LNCAP (cell line): ENCODE measurements around the gene ZMYND11.

Experiments used
- TF ChIP-seq, protein P1 (sequence below): fragments of 450-650 bp; IDR thresholded peaks from 2 replicates; pipeline ENCODE4 v1.5.1; 2017; ENCODE audit warnings: mild to moderate bottlenecking

ZMYND11 gene

DNA sequence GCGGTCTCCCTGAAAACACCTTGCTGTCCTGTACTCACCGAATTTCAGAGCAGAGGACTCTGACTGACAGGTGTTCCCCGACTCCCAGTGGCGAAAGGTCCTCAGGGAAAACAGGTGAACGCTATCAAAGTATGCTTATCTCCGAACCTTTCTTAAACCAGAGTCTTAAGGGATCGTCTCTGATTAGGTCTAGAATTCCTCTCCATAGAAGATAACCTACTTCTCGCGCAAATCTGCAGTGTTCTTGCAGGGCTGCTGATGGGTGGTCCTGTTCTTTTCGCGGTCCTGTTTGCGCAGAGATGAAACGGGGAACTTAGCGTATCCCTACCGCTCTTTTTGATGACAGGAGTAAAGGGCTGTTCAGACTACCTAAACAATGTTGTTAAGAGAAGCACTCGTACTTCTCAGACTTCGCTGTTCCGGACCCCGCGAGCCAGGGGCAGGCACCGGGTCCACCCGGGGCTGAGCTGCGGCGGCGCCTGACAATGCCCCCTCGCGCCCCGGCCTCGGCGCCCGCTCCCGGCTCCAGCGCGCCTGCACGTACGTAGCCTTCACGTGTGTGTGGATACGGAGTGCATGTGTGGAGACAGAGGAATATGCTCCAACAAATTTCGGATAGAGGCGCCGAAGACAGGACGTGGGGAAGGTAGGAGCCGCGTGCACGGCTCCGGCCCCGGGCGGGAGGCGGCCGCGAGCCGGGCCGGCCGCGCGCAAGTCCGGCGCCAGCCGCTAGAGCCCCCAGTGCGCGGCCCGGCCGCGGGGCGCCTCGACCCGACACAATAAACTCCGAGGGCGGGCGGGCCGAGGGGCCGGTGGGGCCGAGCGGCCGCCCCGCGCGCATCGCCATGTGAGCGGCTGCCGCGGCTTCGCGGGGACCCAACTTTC lies 766 bp upstream of the ZMYND11 start:
- TF ChIP-seq, protein P1, sequence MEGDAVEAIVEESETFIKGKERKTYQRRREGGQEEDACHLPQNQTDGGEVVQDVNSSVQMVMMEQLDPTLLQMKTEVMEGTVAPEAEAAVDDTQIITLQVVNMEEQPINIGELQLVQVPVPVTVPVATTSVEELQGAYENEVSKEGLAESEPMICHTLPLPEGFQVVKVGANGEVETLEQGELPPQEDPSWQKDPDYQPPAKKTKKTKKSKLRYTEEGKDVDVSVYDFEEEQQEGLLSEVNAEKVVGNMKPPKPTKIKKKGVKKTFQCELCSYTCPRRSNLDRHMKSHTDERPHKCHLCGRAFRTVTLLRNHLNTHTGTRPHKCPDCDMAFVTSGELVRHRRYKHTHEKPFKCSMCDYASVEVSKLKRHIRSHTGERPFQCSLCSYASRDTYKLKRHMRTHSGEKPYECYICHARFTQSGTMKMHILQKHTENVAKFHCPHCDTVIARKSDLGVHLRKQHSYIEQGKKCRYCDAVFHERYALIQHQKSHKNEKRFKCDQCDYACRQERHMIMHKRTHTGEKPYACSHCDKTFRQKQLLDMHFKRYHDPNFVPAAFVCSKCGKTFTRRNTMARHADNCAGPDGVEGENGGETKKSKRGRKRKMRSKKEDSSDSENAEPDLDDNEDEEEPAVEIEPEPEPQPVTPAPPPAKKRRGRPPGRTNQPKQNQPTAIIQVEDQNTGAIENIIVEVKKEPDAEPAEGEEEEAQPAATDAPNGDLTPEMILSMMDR = no peak

DNA sequence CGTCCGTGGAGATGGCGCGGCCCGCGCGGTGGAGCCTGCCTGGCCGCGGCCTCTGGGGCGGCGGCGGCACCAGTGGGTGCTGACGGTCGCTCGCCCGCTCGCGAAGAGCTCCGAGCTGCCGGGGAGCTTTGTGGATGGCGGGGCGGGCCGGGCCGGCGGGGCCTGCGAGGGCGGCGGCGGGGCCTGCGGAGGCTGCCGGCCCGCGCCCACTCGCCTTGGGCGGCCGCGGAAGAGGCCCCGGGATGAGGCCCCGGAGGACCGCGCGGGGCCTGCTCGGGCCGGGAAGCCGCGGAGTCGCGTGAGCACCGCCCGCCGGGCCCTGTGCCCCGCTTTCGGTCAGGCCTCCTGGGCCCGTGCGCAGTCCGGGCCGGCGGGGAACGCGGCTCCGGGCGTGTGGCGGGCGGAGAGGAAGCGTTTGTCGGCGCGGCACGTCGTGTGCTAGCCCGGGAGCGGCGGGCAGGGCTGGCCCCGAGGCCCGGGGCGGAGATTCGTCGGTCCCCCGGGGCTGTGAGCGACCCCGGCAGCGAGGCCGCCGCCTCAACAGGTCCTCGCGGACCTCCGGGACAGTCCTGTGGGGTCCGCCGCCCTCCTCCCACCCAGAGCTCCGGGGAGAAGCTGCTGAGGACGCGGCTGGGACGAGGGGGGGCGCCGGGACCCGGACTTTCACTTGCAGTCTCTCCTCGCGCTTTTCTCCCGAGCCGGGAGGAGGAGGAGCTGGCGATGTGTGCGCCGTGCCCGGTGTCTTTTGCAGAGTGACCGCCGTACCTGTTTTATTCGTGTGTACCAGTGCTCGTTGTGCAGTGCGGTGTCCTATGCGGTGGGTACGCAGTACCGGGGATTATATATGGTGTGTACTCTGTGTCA lies 578 bp downstream of the ZMYND11 start:
- TF ChIP-seq, protein P1 = no peak

DNA sequence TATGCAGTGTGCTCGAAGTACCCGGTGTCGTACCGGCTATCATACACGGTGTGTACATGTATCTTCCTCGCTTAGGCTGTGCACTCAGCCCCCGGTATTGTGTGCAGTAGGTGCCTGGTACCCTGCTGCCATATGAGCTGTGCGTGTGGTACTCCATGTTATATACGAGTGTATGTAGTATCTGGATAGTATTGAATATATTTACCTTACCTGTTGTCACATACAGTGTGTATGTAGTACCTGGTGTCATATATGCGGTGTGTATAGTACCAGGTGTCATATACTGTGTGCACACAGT lies 1.2 kb downstream of the ZMYND11 start:
- TF ChIP-seq, protein P1 = no peak

DNA sequence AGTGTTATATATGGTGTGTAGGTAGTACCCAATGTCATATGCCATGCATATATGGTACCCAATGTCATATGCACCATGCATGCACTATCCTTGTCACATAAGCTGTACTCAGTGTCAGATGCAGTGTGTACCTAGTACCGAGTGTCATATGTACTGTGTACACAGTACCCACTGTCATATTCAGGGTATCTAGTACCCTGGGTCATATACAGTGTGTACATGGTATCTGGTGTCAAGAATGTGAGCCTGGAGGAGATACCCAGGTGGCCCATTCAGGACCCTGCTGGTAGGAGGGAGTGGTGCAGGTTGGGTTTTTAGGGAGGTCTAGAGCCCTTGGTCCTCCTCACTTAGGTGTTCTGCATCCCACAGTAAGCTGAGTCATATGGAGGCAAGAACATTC lies 1.8 kb downstream of the ZMYND11 start:
- TF ChIP-seq, protein P1 = no peak; the same call in 1 of the 2 replicates

DNA sequence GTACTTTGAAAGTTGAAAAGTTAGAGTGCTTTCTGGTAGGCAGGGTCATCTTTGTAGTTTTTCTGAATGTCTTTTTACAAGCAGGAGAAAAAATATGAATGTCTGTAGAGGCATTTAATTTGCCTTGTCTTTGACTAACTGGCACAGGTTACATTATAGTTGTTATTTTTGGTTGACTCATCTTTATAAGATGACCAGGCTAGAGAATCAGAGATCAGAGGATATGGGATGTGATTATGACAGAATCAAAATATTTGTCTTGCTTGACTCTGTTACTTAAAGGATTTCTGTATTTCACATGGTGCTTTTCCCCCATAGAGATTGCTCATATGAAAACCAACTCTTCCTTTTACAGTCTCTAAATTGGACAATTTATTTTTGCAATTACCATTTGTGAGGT lies 2.4 kb downstream of the ZMYND11 start:
- TF ChIP-seq, protein P1 = no peak

DNA sequence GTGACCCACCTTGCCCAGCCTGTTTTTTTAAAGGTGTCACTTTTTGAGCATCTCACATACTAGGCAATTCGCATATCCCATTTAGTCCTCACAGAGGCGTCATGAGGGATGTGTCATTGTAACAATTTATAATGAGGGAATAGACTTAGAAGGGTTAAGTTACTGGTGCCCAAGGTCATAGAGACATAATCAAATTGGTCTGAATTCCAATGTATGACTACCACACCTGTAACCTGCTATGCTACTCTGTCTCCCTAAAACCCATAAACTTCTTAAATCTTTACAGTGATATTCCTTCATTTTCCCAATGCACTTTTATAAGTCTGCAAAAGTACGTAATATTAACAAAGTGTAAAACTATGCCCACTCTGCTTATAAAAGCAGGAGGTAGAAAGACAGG lies 7.1 kb downstream of the ZMYND11 start:
- TF ChIP-seq, protein P1 = no peak

DNA sequence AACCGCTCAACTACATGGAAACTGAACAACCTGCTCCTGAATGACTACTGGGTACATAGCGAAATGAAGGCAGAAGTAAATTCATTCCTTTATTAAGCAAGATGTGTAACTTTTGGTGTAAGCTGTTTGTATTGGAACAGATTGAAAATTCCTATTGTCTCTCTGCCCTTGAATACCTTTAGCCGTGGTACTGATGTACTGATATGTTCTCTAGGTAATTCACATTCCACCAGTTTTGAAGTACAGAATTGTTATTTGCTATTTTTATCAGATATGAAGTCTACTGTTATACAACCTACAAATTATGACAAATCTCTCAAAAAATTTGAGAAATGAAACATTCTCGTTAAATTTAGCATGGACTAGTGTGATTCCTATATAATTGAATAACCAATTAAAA lies 17.7 kb downstream of the ZMYND11 start:
- TF ChIP-seq, protein P1 = no peak
